Activated CD8-positive, alpha-beta memory T cell treated with anti-CD3 and anti-CD28 coated beads, Interleukin-2, amount 50 U/mL, for 1 hour (primary cell): ENCODE data around the gene RNASE3.
"Not testable (repeated sequence)": the region's sequence is repeated elsewhere in the genome, so short reads cannot be mapped to it uniquely, and the experiment has no call there.

ENCODE experiments used
- DNase-seq: peaks from one replicate; pipeline ENCODE4 v3.0.0-alpha.2; 2020; ENCODE audit errors: extremely low read depth

The RNASE3 gene

GRCh38 chr14:20919038-20919756 lies 28.0 kb downstream of the RNASE3 start:
- not testable (repeated sequence) for DNase-seq

GRCh38 chr14:20923766-20924297 lies 32.6 kb downstream of the RNASE3 start:
- not testable (repeated sequence) for DNase-seq

GRCh38 chr14:20934148-20934762 lies 43.1 kb downstream of the RNASE3 start:
- DNase-seq, result no peak

DNA sequence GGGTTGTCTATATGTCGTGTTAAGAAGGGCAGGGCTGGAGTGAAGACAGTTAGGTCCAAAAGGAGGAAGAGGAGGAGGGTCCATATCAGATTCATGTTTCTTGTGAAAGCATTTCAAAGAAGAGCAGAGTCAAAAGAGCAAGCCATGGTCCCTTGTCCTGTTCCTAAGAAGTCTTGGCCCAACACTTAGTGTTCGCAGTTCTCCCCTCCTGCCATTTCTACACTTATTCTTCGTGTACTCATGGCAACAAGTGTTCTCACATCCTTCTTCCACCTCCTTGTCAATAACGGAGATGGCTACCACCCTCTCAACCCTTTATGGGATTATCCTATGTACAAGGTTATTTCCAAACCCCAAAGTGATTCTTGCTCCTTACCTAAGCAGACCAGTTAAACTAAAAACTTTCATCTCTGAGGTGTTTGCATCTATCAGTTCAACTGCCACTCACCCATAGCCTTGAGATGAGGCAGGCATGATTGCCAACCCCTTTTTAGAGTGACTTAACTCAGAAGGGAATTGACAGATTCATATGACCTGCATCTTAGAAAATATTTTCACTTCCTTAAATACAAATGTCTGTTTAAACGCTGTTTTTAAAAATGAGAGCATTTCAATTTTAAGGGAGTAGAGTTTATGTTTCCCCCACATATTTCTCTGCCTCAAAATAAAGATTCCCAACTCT lies 44.3 kb downstream of the RNASE3 start:
- no peak for DNase-seq
